ENCODE results near the gene CDK5RAP2.
"Not testable (repeated sequence)": the region's sequence is repeated elsewhere in the genome, so short reads cannot be mapped to it uniquely, and the experiment has no call there.

Gene CDK5RAP2

GRCh38 chr9:120580051-120580896, at the start of gene CDK5RAP2:
CDK5RAP2 (minus strand) TSS chr9:120580167; CDS start chr9:120579978, 189 bp downstream.
- no peak for TF ChIP-seq CTCF (IDR thresholded peaks at IDR 0.05)
- peak within 1 kb of the TSS; percentile 99 for H3K4me3 ChIP-seq
- DNase-seq (ENCODE audit: low spot score) = peak; percentile 97
- peak within 1 kb of the TSS; percentile 78 to 87 for H3K27ac ChIP-seq

GRCh38 chr9:120628925-120629497, 49.0 kb upstream of the CDK5RAP2 start:
- not testable (repeated sequence) for H3K4me3 ChIP-seq; DNase-seq (ENCODE audit: low spot score)
- peak overlapping the region in 1 of 2 donors; percentile 3 for H3K27ac ChIP-seq

GRCh38 chr9:120628207-120628924, 48.4 kb upstream of the CDK5RAP2 start:
- no peak for TF ChIP-seq CTCF (IDR thresholded peaks at IDR 0.05)
- no peak overlapping the region for H3K27ac ChIP-seq
- no peak overlapping the region for H3K4me3 ChIP-seq
- no peak for DNase-seq (ENCODE audit: low spot score)

- DNase-seq (ENCODE audit: low spot score) = no peak
- no peak for TF ChIP-seq CTCF (IDR thresholded peaks at IDR 0.05)
- H3K4me3 ChIP-seq = no peak overlapping the region
- no peak overlapping the region for H3K27ac ChIP-seq
These were observed 47.1 kb upstream of the CDK5RAP2 start for GRCh38 chr9:120627073-120627472.

- Histone ChIP-seq H3K4me3 (no peak overlapping the region), H3K27ac (no peak overlapping the region)
- no peak for TF ChIP-seq CTCF (IDR thresholded peaks at IDR 0.05)
- no peak for DNase-seq (ENCODE audit: low spot score)
These were observed 46.5 kb upstream of the CDK5RAP2 start for GRCh38 chr9:120626512-120626911.

- DNase-seq (ENCODE audit: low spot score) = no peak
- no peak for TF ChIP-seq CTCF (IDR thresholded peaks at IDR 0.05)
- H3K4me3 ChIP-seq = no peak overlapping the region
- H3K27ac ChIP-seq = no peak overlapping the region
These were observed 45.3 kb upstream of the CDK5RAP2 start for GRCh38 chr9:120625222-120625621.

GRCh38 chr9:120622790-120623189, 42.8 kb upstream of the CDK5RAP2 start:
- Histone ChIP-seq H3K4me3 (no peak overlapping the region), H3K27ac (no peak overlapping the region)
- no peak for TF ChIP-seq CTCF (IDR thresholded peaks at IDR 0.05)
- DNase-seq (ENCODE audit: low spot score) = no peak

Measured in coronary artery (tissue), 2 donors.